PC-3 (cell line): Measurements from ENCODE around the gene ASB10.

Source experiments
- CTCF ChIP-seq: fragments of 300-600 bp; sonication (generic); conservative IDR thresholded peaks from 2 replicates; pipeline ENCODE4 v1.5.1; 2017; ENCODE audit warnings: antibody characterized with exemption, low read depth, mild to moderate bottlenecking, low read length
- EZH2 ChIP-seq: fragments of 300-600 bp; sonication (generic); IDR thresholded peaks from one replicate; pipeline ENCODE4 v1.6.1; 2017; ENCODE audit warnings: antibody characterized with exemption, mild to moderate bottlenecking, low read length; ENCODE audit not compliant: unreplicated experiment
- EZH2phosphoT487 ChIP-seq: fragments of 300-600 bp; sonication (generic); IDR thresholded peaks from 2 replicates; pipeline ENCODE4 v1.6.1; 2018; ENCODE audit warnings: mild to moderate bottlenecking, antibody characterized with exemption, low read length, borderline replicate concordance

DNA sequence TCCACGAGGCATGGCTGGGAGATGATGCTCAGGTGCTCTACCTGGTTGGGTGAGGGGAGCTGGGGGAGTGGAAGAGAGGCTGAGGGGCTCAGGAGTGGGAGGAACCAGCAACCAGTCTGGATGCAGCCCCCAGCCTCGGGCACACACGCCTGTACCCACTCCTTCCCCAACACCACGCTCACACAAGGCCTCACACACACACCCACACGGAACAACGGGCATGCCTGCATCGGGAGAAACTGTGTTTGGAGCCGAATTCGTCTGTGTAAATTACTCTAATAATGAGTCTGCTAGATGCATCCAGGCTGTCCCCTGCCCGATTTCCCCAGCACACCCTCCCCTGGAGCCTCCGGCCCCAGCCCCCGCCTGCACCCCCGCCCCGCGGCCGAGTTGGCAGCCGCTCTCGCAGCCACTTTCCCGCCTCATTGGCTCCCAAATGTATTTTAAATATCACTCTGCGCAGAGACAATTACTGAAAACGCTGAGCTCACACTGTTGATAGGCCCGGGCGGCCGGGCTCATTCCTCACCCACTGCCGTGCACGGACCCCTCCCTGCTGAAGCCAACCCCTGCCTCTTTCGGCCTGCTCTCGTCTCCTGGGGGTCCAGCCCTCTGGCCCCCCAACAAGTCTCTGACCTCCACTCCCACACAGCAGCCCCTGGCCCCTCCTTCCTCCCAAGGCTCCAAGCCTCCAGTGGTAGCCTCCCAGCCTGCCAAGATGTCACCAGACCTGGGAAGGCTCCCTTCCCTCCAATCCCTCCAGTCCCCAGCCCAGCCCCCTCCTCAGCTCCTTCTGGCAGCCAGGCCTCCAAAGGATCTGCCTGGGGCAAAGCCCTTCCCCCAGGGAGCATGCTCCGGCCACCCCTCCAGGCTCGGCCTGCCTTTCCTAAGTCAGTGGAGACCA is 12.1 kb upstream of the ASB10 start:
- no peak for TF ChIP-seq CTCF
- TF ChIP-seq EZH2phosphoT487: no peak
- TF ChIP-seq EZH2: no peak
